Measurements from ENCODE around the gene RAD52. TPM values are rescaled to one million over a fixed set of nuclear protein-coding genes. Genes with fewer than 3 reads are reported as not detected.

The RAD52 gene
- total RNA-seq, 1 experiment from 2014 or later, result 22.2 TPM

- Mint-ChIP-seq H3K27me3 (ENCODE audit: unreplicated experiment) (no peaks in the 10 kb centered on the region), H3K4me3 (ENCODE audit: low read depth, unreplicated experiment) (no peak overlapping the region), H3K36me3 (ENCODE audit: insufficient read depth, unreplicated experiment) (no peaks in the 10 kb centered on the region), H3K9me3 (ENCODE audit: low read depth, unreplicated experiment) (no peaks in the 10 kb centered on the region), H3K4me1 (ENCODE audit: low read depth, unreplicated experiment) (no peaks in the 10 kb centered on the region), H3K27ac (ENCODE audit: unreplicated experiment) (no peak overlapping the region)
- TF ChIP-seq, protein P1, sequence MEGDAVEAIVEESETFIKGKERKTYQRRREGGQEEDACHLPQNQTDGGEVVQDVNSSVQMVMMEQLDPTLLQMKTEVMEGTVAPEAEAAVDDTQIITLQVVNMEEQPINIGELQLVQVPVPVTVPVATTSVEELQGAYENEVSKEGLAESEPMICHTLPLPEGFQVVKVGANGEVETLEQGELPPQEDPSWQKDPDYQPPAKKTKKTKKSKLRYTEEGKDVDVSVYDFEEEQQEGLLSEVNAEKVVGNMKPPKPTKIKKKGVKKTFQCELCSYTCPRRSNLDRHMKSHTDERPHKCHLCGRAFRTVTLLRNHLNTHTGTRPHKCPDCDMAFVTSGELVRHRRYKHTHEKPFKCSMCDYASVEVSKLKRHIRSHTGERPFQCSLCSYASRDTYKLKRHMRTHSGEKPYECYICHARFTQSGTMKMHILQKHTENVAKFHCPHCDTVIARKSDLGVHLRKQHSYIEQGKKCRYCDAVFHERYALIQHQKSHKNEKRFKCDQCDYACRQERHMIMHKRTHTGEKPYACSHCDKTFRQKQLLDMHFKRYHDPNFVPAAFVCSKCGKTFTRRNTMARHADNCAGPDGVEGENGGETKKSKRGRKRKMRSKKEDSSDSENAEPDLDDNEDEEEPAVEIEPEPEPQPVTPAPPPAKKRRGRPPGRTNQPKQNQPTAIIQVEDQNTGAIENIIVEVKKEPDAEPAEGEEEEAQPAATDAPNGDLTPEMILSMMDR (IDR thresholded peaks at IDR 0.05; ENCODE audit: unreplicated experiment), result no peak
- intact Hi-C loops (cut with micrococcal nuclease; ENCODE audit: unreplicated experiment), result no loop called here
- BruUV-seq (replicated peaks), result no TSS peak
- no peak for DNase-seq
- CTCF ChIA-PET, result no interaction called here
Observed at GRCh38 chr12:967641-968040, 18.1 kb upstream of the RAD52 start.

DNA sequence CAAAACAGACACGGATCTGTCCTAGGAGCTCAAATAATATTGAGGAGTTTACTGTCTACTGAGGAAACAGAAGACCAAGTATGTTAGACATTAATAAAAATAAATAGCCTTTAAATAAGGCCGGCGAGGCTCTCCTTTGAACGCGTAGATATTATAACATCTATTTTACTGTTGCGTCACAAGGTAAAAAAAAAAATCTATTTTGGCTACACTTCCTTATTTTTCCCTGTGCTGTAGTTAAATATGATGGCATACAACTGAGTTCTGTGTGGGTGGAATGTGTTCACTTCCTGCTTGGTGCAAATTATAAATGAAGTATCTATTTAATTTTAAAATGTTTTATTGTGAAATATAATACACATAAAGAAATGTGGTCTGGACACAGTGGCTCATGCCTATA lies 17.2 kb upstream of the RAD52 start:
- no peaks in the 10 kb centered on the region for H3K27me3 Mint-ChIP-seq (ENCODE audit: unreplicated experiment)
- no peak for DNase-seq
- CTCF ChIA-PET, result interaction anchor here (0.6 kb wide), 1 partner anchor 15 kb away, joined by 5 read pairs; no protein-coding TSS in a partner anchor
- no peaks in the 10 kb centered on the region for H3K36me3 Mint-ChIP-seq (ENCODE audit: insufficient read depth, unreplicated experiment)
- no peak overlapping the region for H3K4me3 Mint-ChIP-seq (ENCODE audit: low read depth, unreplicated experiment)
- TF ChIP-seq, protein P1 (IDR thresholded peaks at IDR 0.05; ENCODE audit: unreplicated experiment), result no peak
- H3K4me1 Mint-ChIP-seq (ENCODE audit: low read depth, unreplicated experiment), result no peaks in the 10 kb centered on the region
- intact Hi-C loops (cut with micrococcal nuclease; ENCODE audit: unreplicated experiment), result no loop called here
- BruUV-seq (replicated peaks), result no TSS peak
- H3K9me3 Mint-ChIP-seq (ENCODE audit: low read depth, unreplicated experiment), result no peaks in the 10 kb centered on the region
- no peak overlapping the region for H3K27ac Mint-ChIP-seq (ENCODE audit: unreplicated experiment)

DNA sequence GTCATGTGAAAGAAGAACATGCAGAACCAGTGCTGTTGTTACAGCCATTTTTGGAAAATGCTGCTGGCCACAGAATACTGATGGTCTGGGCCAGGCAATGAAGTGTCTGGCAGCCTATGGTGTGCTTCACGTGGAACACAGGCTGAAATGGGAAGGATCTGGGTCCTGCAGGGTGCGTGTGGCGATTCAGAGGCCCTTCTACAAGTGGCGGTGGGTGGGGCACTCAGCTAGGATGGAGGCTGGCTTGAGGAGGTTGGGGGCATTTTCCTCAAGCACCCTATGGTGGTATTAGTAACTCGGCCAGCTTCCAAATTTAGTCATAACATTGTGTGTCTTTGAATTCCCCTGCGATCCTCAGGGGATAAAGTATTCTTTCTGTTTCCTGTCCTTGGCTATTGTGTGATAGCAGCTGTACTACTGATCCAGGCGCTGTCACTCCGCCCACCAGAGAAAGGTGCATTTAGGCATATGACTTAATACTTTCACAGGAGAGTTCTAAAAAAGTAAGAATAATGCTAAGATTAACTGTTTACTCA lies 9.2 kb upstream of the RAD52 start:
- no peak for DNase-seq
- BruUV-seq (replicated peaks), result no TSS peak
- CTCF ChIA-PET, result no interaction called here
- peaks cover 4% of the 10 kb centered on the region for H3K4me1 Mint-ChIP-seq (ENCODE audit: low read depth, unreplicated experiment)
- H3K27me3 Mint-ChIP-seq (ENCODE audit: unreplicated experiment), result peaks cover 13% of the 10 kb centered on the region
- H3K27ac Mint-ChIP-seq (ENCODE audit: unreplicated experiment), result no peak overlapping the region
- intact Hi-C loops (cut with micrococcal nuclease; ENCODE audit: unreplicated experiment), result no loop called here
- no peak overlapping the region for H3K4me3 Mint-ChIP-seq (ENCODE audit: low read depth, unreplicated experiment)
- H3K36me3 Mint-ChIP-seq (ENCODE audit: insufficient read depth, unreplicated experiment), result no peaks in the 10 kb centered on the region
- TF ChIP-seq, protein P1 (IDR thresholded peaks at IDR 0.05; ENCODE audit: unreplicated experiment), result no peak
- no peaks in the 10 kb centered on the region for H3K9me3 Mint-ChIP-seq (ENCODE audit: low read depth, unreplicated experiment)

- CTCF ChIA-PET, result interaction anchor here (0.6 kb wide), 1 partner anchor 1763 kb away, joined by 3 read pairs; no protein-coding TSS in a partner anchor
- Mint-ChIP-seq H3K9me3 (ENCODE audit: low read depth, unreplicated experiment) (no peaks in the 10 kb centered on the region), H3K27ac (ENCODE audit: unreplicated experiment) (no peak overlapping the region), H3K27me3 (ENCODE audit: unreplicated experiment) (peaks cover 13% of the 10 kb centered on the region), H3K4me3 (ENCODE audit: low read depth, unreplicated experiment) (no peak overlapping the region), H3K36me3 (ENCODE audit: insufficient read depth, unreplicated experiment) (peaks cover 9% of the 10 kb centered on the region), H3K4me1 (ENCODE audit: low read depth, unreplicated experiment) (peaks cover 16% of the 10 kb centered on the region)
- no TSS peak for BruUV-seq (replicated peaks)
- no peak for DNase-seq
- TF ChIP-seq, protein P1 (IDR thresholded peaks at IDR 0.05; ENCODE audit: unreplicated experiment), result no peak
- intact Hi-C loops (cut with micrococcal nuclease; ENCODE audit: unreplicated experiment), result no loop called here
Observed at GRCh38 chr12:955939-956338, 6.4 kb upstream of the RAD52 start.

All from Calu3 (cell line).